Urothelium cell line (cell line): Measurements from ENCODE around the gene CNNM2.
"Not testable (repeated sequence)": the region's sequence is repeated elsewhere in the genome, so short reads cannot be mapped to it uniquely, and the experiment has no call there.

Experiments
- DNase-seq: peaks from one replicate; pipeline ENCODE4 v3.0.0; 2011; ENCODE audit warnings: low spot score, mixed read lengths
- FAIRE-seq: peaks from 2 replicates; lab custom pipeline; 2011; peaks lifted over from hg19 to GRCh38; lab: Jason Lieb, UNC

CNNM2 gene

GRCh38 chr10:103021900-103022293, 103.8 kb downstream of the CNNM2 start:
- no peak for DNase-seq
- FAIRE-seq, result no peak

DNA sequence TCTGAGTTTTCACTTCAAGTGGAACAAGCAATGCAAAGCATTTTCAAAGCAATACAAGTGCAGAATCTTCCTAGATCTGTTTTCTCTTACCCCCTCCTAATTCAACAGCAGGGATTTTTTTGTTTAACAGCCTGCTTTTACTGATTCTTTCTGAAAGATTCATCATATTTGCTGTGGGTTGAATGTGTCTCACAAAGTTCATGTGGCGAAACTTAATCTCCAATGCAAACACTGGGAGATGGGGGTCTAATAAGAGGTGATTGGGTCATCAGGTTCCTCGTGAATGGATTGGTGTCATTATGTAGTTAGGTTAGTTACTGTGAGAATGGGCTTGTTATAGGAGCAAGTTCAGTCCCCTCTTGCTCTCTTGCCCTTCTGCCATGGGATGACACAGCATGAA, 107.6 kb downstream of the CNNM2 start:
- DNase-seq, result no peak

GRCh38 chr10:103038570-103038969, 120.5 kb downstream of the CNNM2 start:
- no peak for DNase-seq
- FAIRE-seq, result no peak

More for the DNA sequence above, 107.6 kb downstream of the CNNM2 start:
- no peak for FAIRE-seq

- DNase-seq, result peak; percentile 13
Observed at GRCh38 chr10:103040418-103040817, 122.3 kb downstream of the CNNM2 start.

GRCh38 chr10:103041391-103041790, 123.3 kb downstream of the CNNM2 start:
- FAIRE-seq, result no peak
- no peak for DNase-seq

More at GRCh38 chr10:103040418-103040817, 122.3 kb downstream of the CNNM2 start:
- FAIRE-seq, result no peak

DNA sequence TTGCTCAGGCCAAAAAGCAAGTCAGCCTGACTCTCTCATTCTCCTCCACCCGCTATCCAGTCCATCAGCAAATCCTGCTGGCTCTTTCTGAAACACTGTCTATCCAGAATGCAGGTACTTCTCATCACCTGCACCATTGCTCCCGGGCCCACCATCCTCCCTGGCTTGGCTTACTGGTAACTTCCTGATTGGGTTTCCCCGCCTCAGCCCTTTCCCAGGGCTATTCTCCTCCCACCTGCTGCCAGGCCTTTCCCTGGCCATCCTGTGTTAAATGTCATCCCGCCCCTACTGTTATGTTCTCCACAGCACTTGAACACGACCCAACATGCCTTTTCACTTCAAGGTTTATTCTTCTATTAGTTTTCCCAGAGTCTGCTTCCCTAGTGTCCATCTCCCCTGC, 124.0 kb downstream of the CNNM2 start:
- no peak for DNase-seq
- FAIRE-seq, result no peak

GRCh38 chr10:103042908-103043307, 124.8 kb downstream of the CNNM2 start:
- DNase-seq (no peak), FAIRE-seq (no peak)

- FAIRE-seq (no peak), DNase-seq (no peak)
Observed at GRCh38 chr10:103044942-103045489, 126.9 kb downstream of the CNNM2 start.

GRCh38 chr10:103045961-103046360, 127.9 kb downstream of the CNNM2 start:
- DNase-seq (no peak), FAIRE-seq (no peak)

DNA sequence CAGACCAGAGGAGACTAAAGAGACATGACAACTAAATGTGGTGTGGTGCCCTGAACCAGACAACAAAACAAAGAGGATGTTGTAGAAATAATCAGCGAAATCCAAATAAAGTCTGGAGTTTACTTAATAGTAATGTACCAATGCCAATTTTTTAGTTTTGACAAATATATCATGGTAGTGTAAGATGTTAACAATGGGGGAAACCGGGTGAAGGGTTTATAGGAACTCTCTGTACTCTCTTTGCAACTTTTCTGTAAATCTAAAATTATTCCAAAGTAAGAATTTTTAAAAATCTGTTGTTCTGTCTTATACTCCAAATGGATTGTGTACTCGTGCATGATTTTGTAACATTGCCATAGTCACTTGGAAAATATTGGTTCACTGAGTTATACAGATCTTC, 129.3 kb downstream of the CNNM2 start:
- no peak for FAIRE-seq
- DNase-seq, result no peak

GRCh38 chr10:103049237-103049636, 131.1 kb downstream of the CNNM2 start:
- no peak for FAIRE-seq
- no peak for DNase-seq

- FAIRE-seq, result no peak
- DNase-seq, result no peak
Observed at GRCh38 chr10:103053659-103054581, 135.8 kb downstream of the CNNM2 start.

GRCh38 chr10:103054621-103055020, 136.5 kb downstream of the CNNM2 start:
- no peak for DNase-seq
- no peak for FAIRE-seq

GRCh38 chr10:103055105-103055504, 137.0 kb downstream of the CNNM2 start:
- no peak for DNase-seq
- no peak for FAIRE-seq

DNA sequence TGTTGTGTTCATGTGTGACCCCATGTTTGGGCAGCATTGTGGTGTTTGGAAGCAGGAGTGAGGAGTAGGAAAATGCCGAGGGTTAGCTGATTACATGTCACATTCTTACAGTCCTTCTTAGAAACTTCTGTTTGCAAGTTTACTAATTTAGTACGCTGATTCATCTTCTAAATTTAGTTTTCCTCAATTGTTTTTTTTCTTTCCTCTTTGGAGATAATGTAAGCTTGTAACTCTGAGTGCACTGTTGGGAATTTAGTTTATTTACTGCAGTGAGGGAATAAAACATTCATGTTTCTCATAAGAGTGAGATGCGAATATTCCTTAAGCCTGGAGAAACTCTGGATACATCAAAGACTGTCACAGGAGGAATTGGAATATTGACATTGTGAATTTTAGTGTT, 139.9 kb downstream of the CNNM2 start:
- no peak for FAIRE-seq

GRCh38 chr10:103060575-103060974, 142.5 kb downstream of the CNNM2 start:
- FAIRE-seq, result no peak
- no peak for DNase-seq

More for the DNA sequence above, 139.9 kb downstream of the CNNM2 start:
- DNase-seq, result no peak

- peak; percentile 72 for FAIRE-seq
- DNase-seq, result no peak
Observed at GRCh38 chr10:103062854-103063590, 144.9 kb downstream of the CNNM2 start.

- DNase-seq (no peak), FAIRE-seq (no peak)
Observed at GRCh38 chr10:103064956-103065355, 146.9 kb downstream of the CNNM2 start.

DNA sequence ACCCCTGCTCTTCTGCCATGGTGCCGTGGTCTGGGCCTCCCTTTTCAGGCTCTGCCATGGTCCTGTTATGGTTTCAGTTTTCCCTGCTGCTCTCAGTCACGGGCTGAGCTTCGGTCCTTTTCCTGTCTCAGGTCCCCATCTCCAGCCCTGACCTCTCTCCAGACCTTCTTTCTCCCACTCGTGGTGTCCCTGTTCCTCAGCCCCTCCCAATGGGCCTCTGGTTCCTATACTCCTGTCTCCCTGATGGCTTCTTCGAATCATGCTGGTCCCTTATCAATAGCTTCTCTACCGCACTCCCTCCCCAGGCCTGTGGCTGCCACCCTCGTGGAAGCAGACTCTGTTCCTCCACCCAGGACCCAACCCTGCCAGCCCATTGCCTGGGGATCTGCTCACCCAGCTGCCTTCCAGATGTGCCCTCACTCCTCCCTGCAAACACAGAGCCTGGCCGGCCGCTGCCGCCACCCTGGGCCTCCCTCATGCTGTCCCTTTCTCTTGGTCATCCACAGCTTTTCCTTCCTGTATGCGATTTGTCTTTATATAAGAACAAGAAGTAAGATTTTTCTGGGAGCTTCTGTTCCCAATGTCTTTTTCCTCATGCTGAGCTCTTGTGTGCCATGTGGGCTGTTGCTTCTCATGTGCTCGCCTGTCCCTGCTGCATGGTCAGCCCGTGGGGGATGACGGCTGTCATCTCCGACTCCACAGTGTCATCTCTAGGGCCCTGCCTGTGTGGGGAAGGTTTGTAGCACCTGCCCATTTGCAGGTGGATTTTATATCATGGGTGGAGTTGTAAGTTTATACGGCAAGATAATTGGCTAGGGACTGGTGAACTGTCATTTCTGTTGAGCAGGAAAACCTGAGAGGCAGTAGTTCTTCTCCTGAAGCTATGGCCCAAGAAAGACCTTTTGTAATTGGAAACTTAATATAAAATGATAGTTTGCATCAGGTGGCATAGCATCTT, 148.3 kb downstream of the CNNM2 start:
- FAIRE-seq (no peak), DNase-seq (no peak)

DNA sequence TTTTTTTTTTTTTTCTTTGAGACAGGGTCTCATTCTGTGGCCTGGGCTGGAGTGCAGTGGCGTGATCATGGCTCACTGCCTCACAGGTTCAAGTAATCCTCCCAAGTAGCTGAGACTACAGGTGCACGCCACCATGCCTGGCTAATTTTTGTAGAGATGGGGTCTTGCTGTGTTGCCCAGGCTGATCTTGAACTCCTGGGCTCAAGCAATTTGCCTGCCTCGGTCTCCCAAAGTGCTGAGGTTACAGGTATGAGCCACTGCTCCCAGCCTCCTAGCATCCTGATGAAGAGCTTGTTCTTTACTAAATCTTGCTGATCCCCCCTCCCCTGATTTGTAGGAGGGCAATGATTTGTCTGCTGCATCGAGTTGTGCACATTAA, 149.0 kb downstream of the CNNM2 start:
- FAIRE-seq, DNase-seq: not testable (repeated sequence)
